GM21825 (cell line): ENCODE results near the gene TEDC1.

Experiments
- ATAC-seq: cut with Tn5 transposase; IDR thresholded peaks from one replicate; pipeline ENCODE4 v1.9.1; 2021; ENCODE audit warnings: mild to moderate bottlenecking, moderate library complexity; ENCODE audit not compliant: unreplicated experiment

Gene TEDC1

GRCh38 chr14:105473677-105474482 is 17.2 kb upstream of the TEDC1 start:
- no peak for ATAC-seq

GRCh38 chr14:105474483-105475268 is 16.4 kb upstream of the TEDC1 start, which contains the start of gene CRIP2:
Gene CRIP2, plus strand, starts transcription at chr14:105474821. Its CDS starts 42 bp downstream, at chr14:105474863.
- no peak for ATAC-seq

GRCh38 chr14:105475269-105476096 is 15.6 kb upstream of the TEDC1 start:
- ATAC-seq, result no peak

GRCh38 chr14:105476097-105476830 is 14.8 kb upstream of the TEDC1 start:
- ATAC-seq, result no peak

GRCh38 chr14:105476831-105477659 is 14.0 kb upstream of the TEDC1 start:
- no peak for ATAC-seq

- ATAC-seq, result no peak
Measured at GRCh38 chr14:105477660-105478397, 13.2 kb upstream of the TEDC1 start.

- no peak for ATAC-seq
Measured at GRCh38 chr14:105478398-105479251, 12.4 kb upstream of the TEDC1 start.

- no peak for ATAC-seq
Measured at GRCh38 chr14:105479431-105480158, 11.5 kb upstream of the TEDC1 start.

GRCh38 chr14:105480199-105480746 is 10.8 kb upstream of the TEDC1 start:
- no peak for ATAC-seq

- ATAC-seq, result peak; percentile 45
Measured at GRCh38 chr14:105480807-105481801, 9.9 kb upstream of the TEDC1 start.

GRCh38 chr14:105481886-105482457 is 9.1 kb upstream of the TEDC1 start:
- peak; percentile 40 for ATAC-seq

GRCh38 chr14:105482486-105483110 is 8.4 kb upstream of the TEDC1 start:
- ATAC-seq, result no peak

GRCh38 chr14:105483300-105484068 is 7.6 kb upstream of the TEDC1 start:
- no peak for ATAC-seq
